ENCODE measurements around the gene DPT. TPM values are rescaled to one million over a fixed set of nuclear protein-coding genes. Genes with fewer than 3 reads are reported as not detected.

DPT gene
- total RNA-seq, 1 donor from 2014 or later: not detected

- FAIRE-seq: no peak
- DNase-seq (ENCODE audit: low read depth): peak; percentile 87
- no peak overlapping the region for H3K27ac Mint-ChIP-seq (ENCODE audit: unreplicated experiment)
- Histone ChIP-seq H2AFZ (ENCODE audit: low read depth, low read length) (no peak overlapping the region), H4K20me1 (ENCODE audit: insufficient read depth, low read length) (no peaks in the 10 kb centered on the region), H3K9me3 (ENCODE audit: insufficient read depth, low read depth, low read length) (no peaks in the 10 kb centered on the region), H3K9ac (ENCODE audit: low read length) (no peak overlapping the region), H3K27me3 (ENCODE audit: insufficient read depth, low read length) (no peaks in the 10 kb centered on the region), H3K4me3 (ENCODE audit: insufficient read depth, low read depth, low read length) (no peak overlapping the region), H3K36me3 (ENCODE audit: insufficient read depth, low read length) (no peaks in the 10 kb centered on the region), H3K27ac (ENCODE audit: low read depth, low read length) (peak overlapping the region; percentile 21), H3K4me1 (ENCODE audit: insufficient read depth, low read length) (peaks cover 6% of the 10 kb centered on the region), H3K4me2 (ENCODE audit: low read length) (peak overlapping the region; percentile 9), H3K79me2 (ENCODE audit: insufficient read depth, low read length) (no peaks in the 10 kb centered on the region)
- H3K4me3 Mint-ChIP-seq (ENCODE audit: unreplicated experiment): peak overlapping the region; percentile 47
- peaks cover 21% of the 10 kb centered on the region for H3K4me1 Mint-ChIP-seq (ENCODE audit: low read depth, unreplicated experiment)
- H3K9me3 Mint-ChIP-seq (ENCODE audit: unreplicated experiment): no peaks in the 10 kb centered on the region
- no peaks in the 10 kb centered on the region for H3K27me3 Mint-ChIP-seq (ENCODE audit: low read depth, unreplicated experiment)
- no peak for TF ChIP-seq CTCF (IDR thresholded peaks at IDR 0.05; ENCODE audit: insufficient read depth, low read depth, low read length)
- no peaks in the 10 kb centered on the region for H3K36me3 Mint-ChIP-seq (ENCODE audit: low read depth, unreplicated experiment)
Observed at GRCh38 chr1:168689726-168690602, 39.0 kb downstream of the DPT start.

GRCh38 chr1:168689327-168689657, 39.7 kb downstream of the DPT start:
- Histone ChIP-seq H4K20me1 (ENCODE audit: insufficient read depth, low read length) (no peaks in the 10 kb centered on the region), H3K36me3 (ENCODE audit: insufficient read depth, low read length) (no peaks in the 10 kb centered on the region), H3K27me3 (ENCODE audit: insufficient read depth, low read length) (no peaks in the 10 kb centered on the region), H2AFZ (ENCODE audit: low read depth, low read length) (no peak overlapping the region), H3K4me3 (ENCODE audit: insufficient read depth, low read depth, low read length) (no peak overlapping the region), H3K9ac (ENCODE audit: low read length) (no peak overlapping the region), H3K4me1 (ENCODE audit: insufficient read depth, low read length) (peaks cover 6% of the 10 kb centered on the region), H3K27ac (ENCODE audit: low read depth, low read length) (no peak overlapping the region), H3K4me2 (ENCODE audit: low read length) (no peak overlapping the region), H3K79me2 (ENCODE audit: insufficient read depth, low read length) (no peaks in the 10 kb centered on the region), H3K9me3 (ENCODE audit: insufficient read depth, low read depth, low read length) (no peaks in the 10 kb centered on the region)
- Mint-ChIP-seq H3K27ac (ENCODE audit: unreplicated experiment) (no peak overlapping the region), H3K4me1 (ENCODE audit: low read depth, unreplicated experiment) (peaks cover 17% of the 10 kb centered on the region), H3K36me3 (ENCODE audit: low read depth, unreplicated experiment) (no peaks in the 10 kb centered on the region), H3K27me3 (ENCODE audit: low read depth, unreplicated experiment) (no peaks in the 10 kb centered on the region), H3K4me3 (ENCODE audit: unreplicated experiment) (no peak overlapping the region), H3K9me3 (ENCODE audit: unreplicated experiment) (no peaks in the 10 kb centered on the region)
- FAIRE-seq (no peak), DNase-seq (ENCODE audit: low read depth) (no peak)
- TF ChIP-seq CTCF (IDR thresholded peaks at IDR 0.05; ENCODE audit: insufficient read depth, low read depth, low read length): no peak
- TF ChIP-seq EZH2 (IDR thresholded peaks at IDR 0.05; ENCODE audit: insufficient read depth, low read length): no peak

DNA sequence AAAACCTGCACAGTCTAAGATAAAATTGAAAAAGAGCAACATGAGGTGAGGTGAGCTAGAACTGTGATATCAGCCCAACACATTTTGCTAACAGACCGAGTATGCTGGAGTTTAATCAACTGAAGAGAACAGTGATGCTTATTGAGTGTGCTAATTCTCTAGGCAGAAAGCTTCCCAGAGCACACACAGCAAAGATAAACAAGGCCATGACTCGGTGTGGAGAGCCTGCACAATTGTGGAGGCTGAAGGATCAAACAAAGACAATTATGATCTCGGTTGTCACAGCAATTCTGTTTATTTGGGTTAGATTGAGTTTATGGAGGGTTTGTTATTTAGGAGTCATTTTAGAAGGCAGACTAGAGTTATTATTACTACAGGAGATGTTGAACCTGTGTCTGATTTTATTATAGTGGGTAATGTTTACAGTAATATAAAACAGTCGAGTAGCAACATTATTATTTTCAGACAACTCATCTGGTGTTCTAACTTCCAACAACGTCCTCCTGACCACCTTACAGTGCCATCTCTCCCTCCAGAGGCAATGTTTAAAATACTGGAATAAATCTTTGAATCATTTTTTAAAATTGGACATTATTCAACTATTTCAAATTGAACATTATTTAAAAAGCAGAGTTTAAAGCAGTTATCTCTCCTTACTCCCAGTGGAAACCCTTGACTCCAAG, 40.2 kb downstream of the DPT start:
- H3K9me3 Mint-ChIP-seq (ENCODE audit: unreplicated experiment): no peaks in the 10 kb centered on the region
- no peaks in the 10 kb centered on the region for H3K36me3 Mint-ChIP-seq (ENCODE audit: low read depth, unreplicated experiment)
- H3K27me3 ChIP-seq (ENCODE audit: insufficient read depth, low read length): no peaks in the 10 kb centered on the region
- DNase-seq (ENCODE audit: low read depth) (peak; percentile 27), FAIRE-seq (no peak)
- no peak overlapping the region for H3K4me3 ChIP-seq (ENCODE audit: insufficient read depth, low read depth, low read length)
- TF ChIP-seq CTCF (IDR thresholded peaks at IDR 0.05; ENCODE audit: insufficient read depth, low read depth, low read length): no peak
- no peak for TF ChIP-seq EZH2 (IDR thresholded peaks at IDR 0.05; ENCODE audit: insufficient read depth, low read length)
- H3K4me3 Mint-ChIP-seq (ENCODE audit: unreplicated experiment): no peak overlapping the region
- no peak overlapping the region for H3K27ac ChIP-seq (ENCODE audit: low read depth, low read length)
- no peaks in the 10 kb centered on the region for H3K79me2 ChIP-seq (ENCODE audit: insufficient read depth, low read length)
- no peak overlapping the region for H3K4me2 ChIP-seq (ENCODE audit: low read length)
- H3K27me3 Mint-ChIP-seq (ENCODE audit: low read depth, unreplicated experiment): no peaks in the 10 kb centered on the region
- H3K36me3 ChIP-seq (ENCODE audit: insufficient read depth, low read length): no peaks in the 10 kb centered on the region
- peaks cover 17% of the 10 kb centered on the region for H3K4me1 Mint-ChIP-seq (ENCODE audit: low read depth, unreplicated experiment)
- no peak overlapping the region for H3K9ac ChIP-seq (ENCODE audit: low read length)
- peaks cover 6% of the 10 kb centered on the region for H3K4me1 ChIP-seq (ENCODE audit: insufficient read depth, low read length)
- H2AFZ ChIP-seq (ENCODE audit: low read depth, low read length): no peak overlapping the region
- no peaks in the 10 kb centered on the region for H3K9me3 ChIP-seq (ENCODE audit: insufficient read depth, low read depth, low read length)
- no peak overlapping the region for H3K27ac Mint-ChIP-seq (ENCODE audit: unreplicated experiment)
- no peaks in the 10 kb centered on the region for H4K20me1 ChIP-seq (ENCODE audit: insufficient read depth, low read length)
